ENCODE measurements around the gene C8B. TPM values are rescaled to one million over a fixed set of nuclear protein-coding genes. Genes with fewer than 3 reads are reported as not detected.

The C8B gene
- total RNA-seq, 1 experiment from 2014 or later: not detected

GRCh38 chr1:56922070-56922469 lies 43.7 kb downstream of the C8B start:
- Histone ChIP-seq H3K36me3 (no peaks in the 10 kb centered on the region), H3K9me3 (no peaks in the 10 kb centered on the region), H3K4me3 (no peak overlapping the region), H3K27me3 (no peaks in the 10 kb centered on the region)
- DNase-seq: no peak

GRCh38 chr1:56921479-56921878 lies 44.3 kb downstream of the C8B start:
- DNase-seq: no peak
- H3K36me3 ChIP-seq: no peaks in the 10 kb centered on the region
- H3K9me3 ChIP-seq: no peaks in the 10 kb centered on the region
- no peak overlapping the region for H3K4me3 ChIP-seq
- H3K27me3 ChIP-seq: no peaks in the 10 kb centered on the region

DNA sequence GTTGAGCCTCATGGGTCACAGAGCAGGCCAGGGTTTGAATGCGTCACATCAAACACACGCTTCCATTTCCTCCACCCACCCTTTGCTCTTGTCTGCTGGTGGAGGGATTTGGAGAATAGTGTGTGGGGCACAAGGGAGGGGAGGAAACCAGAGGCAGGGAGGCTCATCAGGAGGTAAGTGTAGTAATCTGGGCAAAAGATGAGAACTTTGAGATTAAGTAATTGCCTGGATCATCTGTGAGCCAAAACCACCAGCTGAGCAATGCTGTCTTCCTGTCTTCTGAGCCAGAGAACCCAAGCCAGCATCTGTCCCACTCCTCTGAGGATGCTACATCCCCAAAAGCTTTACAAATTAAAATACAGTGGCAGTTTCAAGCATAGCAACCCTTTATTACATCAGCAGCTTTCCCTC lies 45.2 kb downstream of the C8B start:
- no peak overlapping the region for H3K4me3 ChIP-seq
- H3K36me3 ChIP-seq: no peaks in the 10 kb centered on the region
- DNase-seq: peak; percentile 22
- H3K27me3 ChIP-seq: no peaks in the 10 kb centered on the region
- H3K9me3 ChIP-seq: no peaks in the 10 kb centered on the region

GRCh38 chr1:56917356-56917755 lies 48.5 kb downstream of the C8B start:
- Histone ChIP-seq H3K27me3 (no peaks in the 10 kb centered on the region), H3K9me3 (no peaks in the 10 kb centered on the region), H3K36me3 (no peaks in the 10 kb centered on the region), H3K4me3 (no peak overlapping the region)
- no peak for DNase-seq

DNA sequence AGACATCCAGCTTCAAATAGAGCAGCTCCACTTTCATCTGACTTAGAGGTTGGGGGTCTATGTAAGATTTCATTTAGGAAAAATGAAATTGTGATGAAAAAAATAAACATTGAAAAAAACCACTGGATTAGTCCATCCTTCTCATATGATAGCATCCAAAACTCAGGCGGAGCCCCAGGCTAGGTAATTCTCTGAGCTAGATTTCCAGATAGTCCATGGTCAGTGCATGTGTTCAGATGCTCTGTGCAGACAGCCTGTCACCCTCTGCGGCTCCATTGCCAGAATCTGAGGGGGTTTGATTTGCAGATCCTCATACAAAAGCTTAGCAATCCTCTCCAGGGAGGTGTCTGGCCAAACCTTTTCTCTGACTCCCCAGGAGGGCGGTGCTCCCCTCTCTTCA lies 49.2 kb downstream of the C8B start:
- Histone ChIP-seq H3K9me3 (no peaks in the 10 kb centered on the region), H3K4me3 (no peak overlapping the region), H3K36me3 (no peaks in the 10 kb centered on the region), H3K27me3 (no peaks in the 10 kb centered on the region)
- no peak for DNase-seq

DNA sequence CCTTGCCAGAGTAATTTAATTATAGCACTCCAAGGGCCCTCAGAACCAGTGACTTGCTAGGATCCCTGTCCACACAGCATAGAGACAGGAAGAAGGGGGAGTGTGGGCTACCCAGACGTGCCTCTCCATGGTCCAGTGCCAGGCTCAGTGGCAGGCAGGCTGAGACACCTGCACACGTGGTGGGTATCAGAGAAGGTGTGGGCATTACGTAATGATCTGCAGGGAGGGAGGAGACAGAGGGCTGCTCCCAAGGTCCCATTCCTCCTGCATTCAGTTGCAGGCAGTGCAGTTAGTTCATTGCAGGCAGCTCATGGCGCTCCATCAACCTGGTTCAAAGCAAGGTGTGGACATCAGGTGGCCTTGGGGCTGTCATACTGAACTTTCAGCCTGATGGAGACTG lies 49.9 kb downstream of the C8B start:
- Histone ChIP-seq H3K27me3 (no peaks in the 10 kb centered on the region), H3K36me3 (no peaks in the 10 kb centered on the region), H3K4me3 (no peak overlapping the region), H3K9me3 (no peaks in the 10 kb centered on the region)
- no peak for DNase-seq

DNA sequence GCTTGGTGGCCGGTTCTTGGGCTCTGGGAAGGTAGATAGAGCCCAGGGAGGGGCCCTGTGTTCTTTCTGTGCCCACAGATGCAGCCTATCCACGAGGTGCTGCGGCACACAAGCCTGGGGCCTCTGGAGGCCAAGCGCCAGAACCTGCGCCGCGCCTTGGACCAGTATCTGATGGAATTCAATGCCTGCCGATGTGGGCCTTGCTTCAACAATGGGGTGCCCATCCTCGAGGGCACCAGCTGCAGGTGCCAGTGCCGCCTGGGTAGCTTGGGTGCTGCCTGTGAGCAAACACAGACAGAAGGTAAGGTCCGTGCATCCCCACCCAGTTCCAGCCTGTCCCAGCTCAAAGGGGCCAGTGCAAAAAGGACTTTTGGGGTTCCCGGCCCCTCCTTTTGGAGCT lies 53.5 kb downstream of the C8B start:
- H3K9me3 ChIP-seq: no peaks in the 10 kb centered on the region
- no peaks in the 10 kb centered on the region for H3K36me3 ChIP-seq
- no peaks in the 10 kb centered on the region for H3K27me3 ChIP-seq
- no peak overlapping the region for H3K4me3 ChIP-seq
- DNase-seq: no peak

DNA sequence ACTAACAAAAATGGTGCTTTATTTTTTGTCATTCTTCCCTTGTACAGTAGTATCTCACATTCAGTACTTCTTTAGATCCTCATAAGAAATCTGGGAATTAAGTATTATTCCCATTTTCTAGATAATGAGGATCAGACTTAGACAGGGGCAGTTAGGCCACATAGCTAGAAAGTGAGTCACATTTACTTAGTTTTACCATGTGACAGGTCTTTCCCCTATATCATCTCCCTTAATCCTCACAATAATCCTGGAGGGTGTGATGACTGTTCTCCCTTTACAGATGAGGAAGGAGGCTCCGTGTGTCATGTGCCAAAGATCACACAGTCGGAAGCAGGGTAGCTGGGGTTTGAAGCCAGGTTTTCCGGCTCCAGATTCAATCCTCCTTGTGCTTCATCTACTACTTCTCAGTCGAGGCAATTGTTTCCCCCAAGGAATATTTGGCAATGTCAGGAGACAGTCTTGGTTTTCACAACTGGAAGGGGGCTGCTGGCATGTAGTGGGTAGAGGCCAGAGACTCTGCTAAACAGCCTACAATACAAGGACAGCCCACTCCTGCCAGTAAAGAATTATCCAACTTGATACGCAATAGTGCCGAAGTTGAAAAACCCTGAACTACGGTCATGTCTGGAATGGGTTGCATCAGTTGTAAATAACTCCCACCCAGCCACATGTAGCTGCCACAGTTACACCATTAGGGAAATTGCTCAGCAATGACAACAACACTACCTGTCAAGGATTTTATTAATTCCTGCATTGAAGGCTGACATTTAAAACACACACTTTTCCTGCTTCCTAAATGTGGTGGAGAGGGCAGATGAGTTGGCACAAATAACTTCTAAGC lies 54.5 kb downstream of the C8B start:
- H3K4me3 ChIP-seq: no peak overlapping the region
- no peaks in the 10 kb centered on the region for H3K9me3 ChIP-seq
- DNase-seq: peak; percentile 46
- no peaks in the 10 kb centered on the region for H3K27me3 ChIP-seq
- H3K36me3 ChIP-seq: no peaks in the 10 kb centered on the region

DNA sequence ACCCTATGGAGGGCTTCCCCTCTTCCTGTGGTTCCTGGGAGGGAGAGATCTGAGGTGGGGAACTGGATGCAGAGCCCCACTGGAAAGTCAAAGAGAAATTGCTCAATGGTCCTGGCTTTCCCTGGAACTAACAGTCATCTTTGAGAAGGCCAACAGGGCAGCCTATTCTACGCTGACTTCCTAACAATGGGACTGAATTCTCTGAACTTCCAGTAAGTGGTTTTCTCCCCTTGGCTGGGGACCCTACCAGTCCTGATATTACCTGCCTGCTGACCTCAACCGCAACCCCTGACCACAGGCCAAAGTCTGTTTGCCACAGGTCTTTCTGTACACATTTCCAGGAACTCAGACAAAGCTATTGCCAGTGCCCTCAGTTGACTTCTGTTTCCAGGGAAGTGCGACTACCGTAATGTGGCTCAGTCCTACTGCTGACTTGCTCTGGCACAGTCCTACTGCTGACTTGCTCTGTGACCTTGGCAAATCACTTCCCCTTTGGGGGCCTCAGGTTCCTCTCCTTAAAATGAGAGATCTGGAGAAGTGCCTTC lies 55.3 kb downstream of the C8B start:
- H3K9me3 ChIP-seq: no peaks in the 10 kb centered on the region
- no peaks in the 10 kb centered on the region for H3K36me3 ChIP-seq
- H3K4me3 ChIP-seq: no peak overlapping the region
- no peak for DNase-seq
- H3K27me3 ChIP-seq: no peaks in the 10 kb centered on the region

- no peaks in the 10 kb centered on the region for H3K36me3 ChIP-seq
- DNase-seq: no peak
These were observed 57.1 kb downstream of the C8B start for GRCh38 chr1:56908619-56909221.

DNA sequence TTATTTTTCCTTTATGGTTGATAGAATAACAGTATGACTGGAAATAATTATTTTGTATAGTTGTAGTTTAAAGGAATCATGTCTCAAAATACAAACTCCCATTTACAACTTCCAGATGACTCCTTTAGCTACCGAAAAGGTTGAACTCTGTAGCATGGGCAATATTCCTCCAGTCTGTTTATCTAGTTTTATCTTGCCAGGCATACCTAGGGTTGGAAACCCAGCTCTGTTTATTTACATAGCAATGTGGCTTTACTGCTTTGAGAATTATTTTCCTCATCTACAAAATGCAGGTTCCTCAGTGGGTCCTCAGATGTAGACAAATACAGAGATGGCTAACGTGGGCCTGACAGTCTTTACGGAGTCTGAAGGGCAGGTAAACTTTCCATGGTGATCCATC lies 60.1 kb downstream of the C8B start:
- no peak overlapping the region for H3K4me3 ChIP-seq
- H3K9me3 ChIP-seq: no peaks in the 10 kb centered on the region
- DNase-seq: no peak
- no peaks in the 10 kb centered on the region for H3K36me3 ChIP-seq
- H3K27me3 ChIP-seq: no peaks in the 10 kb centered on the region

More at GRCh38 chr1:56908619-56909221, 57.1 kb downstream of the C8B start:
- no peaks in the 10 kb centered on the region for H3K27me3 ChIP-seq
- H3K4me3 ChIP-seq: no peak overlapping the region
- H3K9me3 ChIP-seq: no peaks in the 10 kb centered on the region

DNA sequence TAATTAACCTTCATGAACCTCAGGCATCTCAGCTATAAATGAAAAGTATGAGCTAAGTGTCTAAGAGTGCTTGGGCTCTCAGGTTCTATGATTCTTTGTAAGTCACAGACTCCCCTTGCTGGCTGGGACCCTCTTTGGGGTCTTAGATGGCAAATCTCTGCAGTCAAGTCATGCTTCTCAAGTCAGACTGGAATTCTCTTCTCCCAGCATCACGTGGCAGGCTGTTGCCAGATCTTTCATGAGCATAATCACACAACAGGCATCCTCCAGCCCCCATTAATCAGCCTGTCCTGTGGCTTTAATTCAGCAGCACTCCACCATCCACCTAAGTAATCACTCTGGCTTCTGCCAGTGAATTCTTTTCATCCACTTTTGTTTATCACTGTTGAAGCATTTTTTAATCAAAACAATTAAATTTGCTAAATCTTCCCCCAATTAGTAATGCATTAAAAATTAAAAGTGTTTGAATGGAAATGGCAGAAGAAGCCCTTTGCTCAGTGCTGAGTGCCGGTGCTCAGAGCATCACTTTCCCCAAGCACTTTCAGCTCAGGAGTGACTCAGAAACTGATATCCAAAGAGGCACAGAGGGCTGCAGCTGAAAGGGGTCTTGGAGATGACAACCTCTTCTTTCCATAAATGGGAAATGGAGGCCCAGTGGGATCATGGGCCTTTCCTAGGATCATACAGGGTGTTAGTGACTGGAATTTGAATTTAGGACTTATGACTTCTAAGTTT lies 61.0 kb downstream of the C8B start:
- Histone ChIP-seq H3K9me3 (no peaks in the 10 kb centered on the region), H3K4me3 (no peak overlapping the region), H3K36me3 (no peaks in the 10 kb centered on the region), H3K27me3 (no peaks in the 10 kb centered on the region)
- no peak for DNase-seq

DNA sequence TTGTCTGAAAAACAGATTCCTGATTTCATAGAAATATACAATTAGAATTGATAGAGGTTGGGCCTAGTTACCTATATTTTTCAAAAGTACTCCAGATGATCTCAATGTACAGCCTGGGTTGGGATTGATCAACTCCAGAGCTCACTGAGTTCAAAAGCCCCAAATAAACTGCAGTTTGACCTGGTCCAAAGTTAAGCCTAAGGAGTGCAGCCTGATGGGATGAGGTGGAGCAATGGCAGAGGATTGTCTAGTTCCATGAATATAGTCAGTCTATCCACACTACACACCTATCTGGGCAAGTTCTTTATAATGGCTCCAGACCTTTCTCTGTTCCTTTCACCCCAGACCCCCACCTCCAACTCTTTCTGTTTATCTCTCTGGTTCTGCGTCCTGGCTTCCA lies 62.0 kb downstream of the C8B start:
- no peaks in the 10 kb centered on the region for H3K9me3 ChIP-seq
- no peak for DNase-seq
- no peak overlapping the region for H3K4me3 ChIP-seq
- no peaks in the 10 kb centered on the region for H3K27me3 ChIP-seq
- H3K36me3 ChIP-seq: no peaks in the 10 kb centered on the region

GRCh38 chr1:56901716-56902115 lies 64.1 kb downstream of the C8B start:
- no peaks in the 10 kb centered on the region for H3K36me3 ChIP-seq
- DNase-seq: no peak
- no peaks in the 10 kb centered on the region for H3K9me3 ChIP-seq
- no peak overlapping the region for H3K4me3 ChIP-seq
- no peaks in the 10 kb centered on the region for H3K27me3 ChIP-seq

- DNase-seq: no peak
- Histone ChIP-seq H3K36me3 (no peaks in the 10 kb centered on the region), H3K9me3 (no peaks in the 10 kb centered on the region), H3K27me3 (no peaks in the 10 kb centered on the region), H3K4me3 (no peak overlapping the region)
These were observed 66.9 kb downstream of the C8B start for GRCh38 chr1:56898879-56899278.

- H3K9me3 ChIP-seq: no peaks in the 10 kb centered on the region
- no peaks in the 10 kb centered on the region for H3K27me3 ChIP-seq
- DNase-seq: no peak
- no peak overlapping the region for H3K4me3 ChIP-seq
- H3K36me3 ChIP-seq: no peaks in the 10 kb centered on the region
These were observed 67.8 kb downstream of the C8B start for GRCh38 chr1:56898005-56898373.

Measured in MG63 (cell line).